Progenitor cell of endocrine pancreas (in vitro differentiated cells): Measurements from ENCODE around the gene MRPL27. TPM values are rescaled to one million over a fixed set of nuclear protein-coding genes. Genes with fewer than 3 reads are reported as not detected.

Experiments used
- DNase-seq: peaks from one replicate; pipeline ENCODE4 v3.0.0; 2021; ENCODE audit warnings: low spot score; ENCODE audit not compliant: unreplicated experiment
- H3K27ac Mint-ChIP-seq: 2 replicates; pipeline ENCODE4 v1.8.0; 2021; ENCODE audit warnings: mild to moderate bottlenecking, moderate library complexity, mixed read lengths
- H3K27me3 Mint-ChIP-seq: 2 replicates; pipeline ENCODE4 v1.8.0; 2021; ENCODE audit warnings: mixed read lengths
- H3K36me3 Mint-ChIP-seq: 2 replicates; pipeline ENCODE4 v1.8.0; 2022; ENCODE audit warnings: mixed read lengths; ENCODE audit not compliant: insufficient read depth
- H3K4me1 Mint-ChIP-seq: 2 replicates; pipeline ENCODE4 v1.8.0; 2021; ENCODE audit warnings: low read depth, mixed read lengths
- H3K4me3 Mint-ChIP-seq: 2 replicates; pipeline ENCODE4 v1.8.0; 2021; ENCODE audit warnings: low read depth, mild to moderate bottlenecking, moderate library complexity, mixed read lengths
- H3K9me3 Mint-ChIP-seq: 2 replicates; pipeline ENCODE4 v1.8.0; 2021; ENCODE audit warnings: low read depth, mixed read lengths
- total RNA-seq: library from RNA; stranded (reverse); gene quantifications from 2 replicates; pipeline ENCODE4 v1.2.1, GENCODE V29; 2021
- TF ChIP-seq, protein P1 (sequence below): fragments of 200-600 bp; sonication (generic); IDR thresholded peaks from one replicate; pipeline ENCODE4 v1.5.0; 2021; ENCODE audit warnings: antibody characterized with exemption, mild to moderate bottlenecking; ENCODE audit not compliant: unreplicated experiment

Gene MRPL27
- total RNA-seq, 1 donor from 2014 or later, result 59.6 TPM

GRCh38 chr17:50332196-50332595, 40.8 kb downstream of the MRPL27 start:
- TF ChIP-seq, protein P1, sequence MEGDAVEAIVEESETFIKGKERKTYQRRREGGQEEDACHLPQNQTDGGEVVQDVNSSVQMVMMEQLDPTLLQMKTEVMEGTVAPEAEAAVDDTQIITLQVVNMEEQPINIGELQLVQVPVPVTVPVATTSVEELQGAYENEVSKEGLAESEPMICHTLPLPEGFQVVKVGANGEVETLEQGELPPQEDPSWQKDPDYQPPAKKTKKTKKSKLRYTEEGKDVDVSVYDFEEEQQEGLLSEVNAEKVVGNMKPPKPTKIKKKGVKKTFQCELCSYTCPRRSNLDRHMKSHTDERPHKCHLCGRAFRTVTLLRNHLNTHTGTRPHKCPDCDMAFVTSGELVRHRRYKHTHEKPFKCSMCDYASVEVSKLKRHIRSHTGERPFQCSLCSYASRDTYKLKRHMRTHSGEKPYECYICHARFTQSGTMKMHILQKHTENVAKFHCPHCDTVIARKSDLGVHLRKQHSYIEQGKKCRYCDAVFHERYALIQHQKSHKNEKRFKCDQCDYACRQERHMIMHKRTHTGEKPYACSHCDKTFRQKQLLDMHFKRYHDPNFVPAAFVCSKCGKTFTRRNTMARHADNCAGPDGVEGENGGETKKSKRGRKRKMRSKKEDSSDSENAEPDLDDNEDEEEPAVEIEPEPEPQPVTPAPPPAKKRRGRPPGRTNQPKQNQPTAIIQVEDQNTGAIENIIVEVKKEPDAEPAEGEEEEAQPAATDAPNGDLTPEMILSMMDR, result no peak
- Mint-ChIP-seq H3K4me1 (no peaks in the 10 kb centered on the region), H3K36me3 (no peaks in the 10 kb centered on the region), H3K4me3 (no peak overlapping the region), H3K27ac (no peak overlapping the region), H3K9me3 (no peaks in the 10 kb centered on the region), H3K27me3 (peaks cover 17% of the 10 kb centered on the region)
- no peak for DNase-seq

DNA sequence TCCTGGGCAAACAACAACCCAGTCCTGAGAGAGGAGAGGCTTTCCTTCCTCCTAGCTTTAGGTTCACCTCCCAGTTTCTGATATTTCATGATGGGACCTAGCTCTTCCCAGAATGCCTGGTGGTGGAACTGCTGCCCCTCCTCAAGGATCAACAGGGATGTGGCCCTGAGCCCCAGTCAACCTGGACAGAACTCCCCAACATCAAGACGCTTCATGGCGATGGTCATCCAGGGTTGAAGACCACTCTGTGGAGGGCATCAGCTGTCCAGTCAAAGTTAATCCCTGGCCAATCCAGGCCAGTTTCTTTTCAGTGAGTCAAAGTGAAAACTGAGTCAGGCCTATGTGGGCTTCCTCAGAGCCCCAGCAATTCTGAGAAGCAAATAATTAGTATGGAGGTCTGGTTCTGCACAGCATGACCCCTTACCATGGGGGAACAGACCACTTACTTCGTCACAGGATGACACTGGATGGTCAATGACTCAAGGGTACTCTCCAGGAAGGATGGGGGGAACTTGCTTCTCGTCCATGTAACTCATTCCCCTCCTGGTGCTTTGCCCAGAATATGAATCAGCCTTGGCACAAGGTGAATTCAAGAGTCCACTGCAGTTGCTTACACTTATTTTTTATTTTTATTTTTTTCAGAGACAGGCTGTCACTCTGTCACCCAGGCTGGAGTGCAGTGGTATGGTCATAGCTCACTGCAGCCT, 41.7 kb downstream of the MRPL27 start:
- H3K36me3 Mint-ChIP-seq, result no peaks in the 10 kb centered on the region
- no peak overlapping the region for H3K4me3 Mint-ChIP-seq
- H3K27ac Mint-ChIP-seq, result no peak overlapping the region
- peaks cover 6% of the 10 kb centered on the region for H3K4me1 Mint-ChIP-seq
- H3K27me3 Mint-ChIP-seq, result peaks cover 20% of the 10 kb centered on the region
- TF ChIP-seq, protein P1, result no peak
- no peaks in the 10 kb centered on the region for H3K9me3 Mint-ChIP-seq
- DNase-seq, result no peak

GRCh38 chr17:50330151-50330775, 42.7 kb downstream of the MRPL27 start:
- DNase-seq, result no peak
- H3K36me3 Mint-ChIP-seq, result no peaks in the 10 kb centered on the region
- no peak overlapping the region for H3K4me3 Mint-ChIP-seq
- TF ChIP-seq, protein P1, result no peak
- H3K9me3 Mint-ChIP-seq, result no peaks in the 10 kb centered on the region
- no peak overlapping the region for H3K27ac Mint-ChIP-seq
- H3K4me1 Mint-ChIP-seq, result peaks cover 6% of the 10 kb centered on the region
- peaks cover 24% of the 10 kb centered on the region for H3K27me3 Mint-ChIP-seq

- Mint-ChIP-seq H3K9me3 (no peaks in the 10 kb centered on the region), H3K4me1 (peaks cover 6% of the 10 kb centered on the region), H3K36me3 (no peaks in the 10 kb centered on the region), H3K27ac (no peak overlapping the region), H3K27me3 (peaks cover 24% of the 10 kb centered on the region), H3K4me3 (no peak overlapping the region)
- TF ChIP-seq, protein P1, result no peak
- no peak for DNase-seq
These were observed 43.3 kb downstream of the MRPL27 start for GRCh38 chr17:50329716-50330115.

- no peak overlapping the region for H3K27ac Mint-ChIP-seq
- H3K36me3 Mint-ChIP-seq, result no peaks in the 10 kb centered on the region
- H3K9me3 Mint-ChIP-seq, result no peaks in the 10 kb centered on the region
- H3K27me3 Mint-ChIP-seq, result peaks cover 27% of the 10 kb centered on the region
- no peak for DNase-seq
- TF ChIP-seq, protein P1, result no peak
- no peak overlapping the region for H3K4me3 Mint-ChIP-seq
- peaks cover 6% of the 10 kb centered on the region for H3K4me1 Mint-ChIP-seq
These were observed 44.3 kb downstream of the MRPL27 start for GRCh38 chr17:50328363-50329325.
